GM12878 (cell line): Measurements from ENCODE around the gene AGRN. TPM values are rescaled to one million over a fixed set of nuclear protein-coding genes. Genes with fewer than 3 reads are reported as not detected.

ENCODE experiments used
- CEBPZ ChIP-seq: fragments of 150-350 bp; IDR thresholded peaks from 2 replicates; pipeline ENCODE4 v1.6.1; 2016; ENCODE audit warnings: low read depth, low read length
- NR2F1 ChIP-seq: fragments of 450-650 bp; conservative IDR thresholded peaks from 2 replicates; pipeline ENCODE4 v1.6.1; 2017; ENCODE audit warnings: mild to moderate bottlenecking
- PML ChIP-seq: IDR thresholded peaks from 2 replicates; pipeline ENCODE4 v1.6.1; 2012; ENCODE audit warnings: low read length, inconsistent platforms
- REST ChIP-seq: IDR thresholded peaks from 2 replicates; pipeline ENCODE4 v1.6.1; 2012; ENCODE audit warnings: mild to moderate bottlenecking, low read depth, low read length
- SUZ12 ChIP-seq: fragments of 200-600 bp; sonication (generic); IDR thresholded peaks from one replicate; pipeline ENCODE4 v1.6.1; 2018; ENCODE audit warnings: antibody characterized with exemption, mild to moderate bottlenecking; ENCODE audit not compliant: unreplicated experiment
- polyA plus RNA-seq, 11 experiments: library from polyadenylated mRNA; depleted of rRNA in 4 of 11; unstranded in 6 of 11; stranded (reverse) in 5 of 11; fragments of >200 nt; fragmentation: Nextera tagmentation in 4 of 11; fragmentation: Illumina TruSeq in 1 of 11; extraction: Ambion mirVana in 4 of 11; extraction: Trizol in 1 of 11; gene quantifications; 1 replicate in 1 of 11; 2 replicates in 10 of 11; pipeline versions ENCODE4 v1.2.1 to v1.2.3, GENCODE V29; 2011 to 2016; ENCODE audit warnings: inconsistent platforms in 2 of 11, missing spikeins in 2 of 11, low read depth in 1 of 11
- total RNA-seq, 4 experiments: library from RNA; depleted of rRNA in 3 of 4; stranded (reverse); fragments of >200 nt in 3 of 4; fragmentation: Illumina TruSeq in 1 of 4; extraction: Trizol in 1 of 4; gene quantifications; 2 replicates each; pipeline versions ENCODE4 v1.2.1 to v1.2.3, GENCODE V29; 2013 to 2021
- TF ChIP-seq, protein P1 (sequence below): fragments of 450-650 bp; IDR thresholded peaks from 2 replicates; pipeline ENCODE4 v1.6.1; 2017; ENCODE audit warnings: mild to moderate bottlenecking, low read depth, inconsistent platforms; ENCODE audit not compliant: poor library complexity, severe bottlenecking
- TF ChIP-seq, protein P2 (sequence below): fragments of 450-650 bp; IDR thresholded peaks from 2 replicates; pipeline ENCODE4 v1.6.1; 2014; ENCODE audit warnings: mild to moderate bottlenecking

Gene AGRN
- total and polyA plus RNA-seq, 10 of the 15 experiments (the other 5 are each of a cell fraction or from before 2014, with no cell fraction given) = 0.02 to 41.8 (median 4.1) TPM

- TF ChIP-seq REST (no peak), SUZ12 (no peak), CEBPZ (no peak), PML (no peak), NR2F1 (no peak)
- TF ChIP-seq, protein P1, sequence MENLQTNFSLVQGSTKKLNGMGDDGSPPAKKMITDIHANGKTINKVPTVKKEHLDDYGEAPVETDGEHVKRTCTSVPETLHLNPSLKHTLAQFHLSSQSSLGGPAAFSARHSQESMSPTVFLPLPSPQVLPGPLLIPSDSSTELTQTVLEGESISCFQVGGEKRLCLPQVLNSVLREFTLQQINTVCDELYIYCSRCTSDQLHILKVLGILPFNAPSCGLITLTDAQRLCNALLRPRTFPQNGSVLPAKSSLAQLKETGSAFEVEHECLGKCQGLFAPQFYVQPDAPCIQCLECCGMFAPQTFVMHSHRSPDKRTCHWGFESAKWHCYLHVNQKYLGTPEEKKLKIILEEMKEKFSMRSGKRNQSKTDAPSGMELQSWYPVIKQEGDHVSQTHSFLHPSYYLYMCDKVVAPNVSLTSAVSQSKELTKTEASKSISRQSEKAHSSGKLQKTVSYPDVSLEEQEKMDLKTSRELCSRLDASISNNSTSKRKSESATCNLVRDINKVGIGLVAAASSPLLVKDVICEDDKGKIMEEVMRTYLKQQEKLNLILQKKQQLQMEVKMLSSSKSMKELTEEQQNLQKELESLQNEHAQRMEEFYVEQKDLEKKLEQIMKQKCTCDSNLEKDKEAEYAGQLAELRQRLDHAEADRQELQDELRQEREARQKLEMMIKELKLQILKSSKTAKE = no peak
- TF ChIP-seq, protein P2, sequence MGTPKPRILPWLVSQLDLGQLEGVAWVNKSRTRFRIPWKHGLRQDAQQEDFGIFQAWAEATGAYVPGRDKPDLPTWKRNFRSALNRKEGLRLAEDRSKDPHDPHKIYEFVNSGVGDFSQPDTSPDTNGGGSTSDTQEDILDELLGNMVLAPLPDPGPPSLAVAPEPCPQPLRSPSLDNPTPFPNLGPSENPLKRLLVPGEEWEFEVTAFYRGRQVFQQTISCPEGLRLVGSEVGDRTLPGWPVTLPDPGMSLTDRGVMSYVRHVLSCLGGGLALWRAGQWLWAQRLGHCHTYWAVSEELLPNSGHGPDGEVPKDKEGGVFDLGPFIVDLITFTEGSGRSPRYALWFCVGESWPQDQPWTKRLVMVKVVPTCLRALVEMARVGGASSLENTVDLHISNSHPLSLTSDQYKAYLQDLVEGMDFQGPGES = no peak
- TF ChIP-seq, all 136 proteins: peak for 0
Observed at GRCh38 chr1:970973-971730, 48.8 kb upstream of the AGRN start (continued).
